ENCODE results near the gene CERK.
A peak's percentile ranks its signal among the peaks of the same experiment; 100 is the strongest.
"Not testable (repeated sequence)": the region's sequence is repeated elsewhere in the genome, so short reads cannot be mapped to it uniquely, and the experiment has no call there.

CERK gene

DNA sequence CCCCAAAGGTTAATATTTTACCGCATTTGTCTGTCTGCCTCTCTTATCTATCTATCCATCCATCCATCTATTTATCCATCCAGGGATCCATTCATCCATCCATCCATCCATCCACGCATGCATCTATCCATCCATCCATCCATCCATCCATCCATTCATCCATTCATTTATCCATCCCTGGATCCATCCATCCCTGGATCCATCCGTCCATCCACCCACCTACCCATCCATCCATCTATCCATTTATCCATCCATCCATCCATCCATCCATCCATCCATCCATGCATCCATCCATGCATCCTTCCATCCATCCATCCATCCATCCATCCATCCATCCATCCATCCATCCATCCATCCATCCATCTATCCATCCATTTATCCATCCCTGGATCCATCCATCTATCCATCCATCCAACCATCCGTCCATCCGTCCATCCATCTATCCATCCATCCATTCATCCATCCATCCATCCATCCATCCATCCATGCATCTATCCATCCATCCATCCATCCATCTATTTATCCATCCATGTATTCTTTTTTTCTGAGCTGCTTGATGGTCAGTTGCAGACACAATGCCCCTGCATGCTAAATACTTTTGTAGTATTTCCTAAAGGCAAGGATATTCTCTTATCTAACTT lies 95.1 kb downstream of the CERK start:
- H3K27ac ChIP-seq (ENCODE audit: extremely low read depth, low read depth, low read length); H3K9me3 ChIP-seq (ENCODE audit: control insufficient read depth, insufficient read depth, low read depth, low read length); H3K4me3 ChIP-seq (ENCODE audit: low read depth, low read length); POLR2A ChIA-PET; H3K4me1 ChIP-seq (ENCODE audit: control insufficient read depth, insufficient read depth, low read length); H3K36me3 ChIP-seq (ENCODE audit: control insufficient read depth in 2 of 2, insufficient read depth in 1 of 2, low read length in 2 of 2): not testable (repeated sequence)
- TF ChIP-seq ZBTB17 (tag by site-specific recombination; IDR thresholded peaks at IDR 0.05), result peak; percentile 94
- TF ChIP-seq ZNF366 (tag by site-specific recombination; conservative IDR thresholded peaks at IDR 0.05), result peak; percentile 94
- CTCF ChIA-PET, result interaction anchor here (0.7 kb wide), 1 partner anchor 347 kb away, joined by 4 read pairs; no protein-coding TSS in a partner anchor

DNA sequence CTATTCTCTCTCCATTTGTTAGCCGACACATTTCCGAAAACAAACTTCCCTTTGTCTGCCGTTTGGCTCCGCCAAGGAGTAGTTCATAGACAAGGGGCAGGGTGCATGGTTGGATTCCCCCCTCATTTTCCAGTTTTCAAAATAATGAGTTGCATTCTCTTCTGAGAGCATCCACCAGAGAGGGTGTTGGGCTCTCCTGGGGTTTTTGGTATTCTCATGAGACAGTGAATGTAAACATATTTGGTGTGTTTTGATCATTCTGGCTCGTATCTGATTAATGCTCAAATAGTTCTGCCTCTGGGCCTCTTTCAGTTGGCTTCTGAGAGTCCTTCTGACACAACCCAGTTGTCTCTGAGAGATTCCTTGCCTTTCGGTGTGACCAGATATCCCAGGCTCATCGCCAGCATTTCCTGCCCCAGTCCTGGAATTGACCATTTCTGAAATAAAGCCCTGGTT lies 96.2 kb downstream of the CERK start:
- Histone ChIP-seq H3K4me1 (ENCODE audit: control insufficient read depth, insufficient read depth, low read length) (no peaks in the 10 kb centered on the region), H3K4me3 (ENCODE audit: low read depth, low read length) (no peak overlapping the region), H3K27ac (ENCODE audit: extremely low read depth, low read depth, low read length) (no peak overlapping the region), H3K9me3 (ENCODE audit: control insufficient read depth, insufficient read depth, low read depth, low read length) (no peaks in the 10 kb centered on the region), H3K36me3 (ENCODE audit: control insufficient read depth in 2 of 2, insufficient read depth in 1 of 2, low read length in 2 of 2) (peaks cover 0 to 11% of the 10 kb centered on the region in 2 experiments; a peak in 1 of 3 replicates)
- TF ChIP-seq, protein P1, sequence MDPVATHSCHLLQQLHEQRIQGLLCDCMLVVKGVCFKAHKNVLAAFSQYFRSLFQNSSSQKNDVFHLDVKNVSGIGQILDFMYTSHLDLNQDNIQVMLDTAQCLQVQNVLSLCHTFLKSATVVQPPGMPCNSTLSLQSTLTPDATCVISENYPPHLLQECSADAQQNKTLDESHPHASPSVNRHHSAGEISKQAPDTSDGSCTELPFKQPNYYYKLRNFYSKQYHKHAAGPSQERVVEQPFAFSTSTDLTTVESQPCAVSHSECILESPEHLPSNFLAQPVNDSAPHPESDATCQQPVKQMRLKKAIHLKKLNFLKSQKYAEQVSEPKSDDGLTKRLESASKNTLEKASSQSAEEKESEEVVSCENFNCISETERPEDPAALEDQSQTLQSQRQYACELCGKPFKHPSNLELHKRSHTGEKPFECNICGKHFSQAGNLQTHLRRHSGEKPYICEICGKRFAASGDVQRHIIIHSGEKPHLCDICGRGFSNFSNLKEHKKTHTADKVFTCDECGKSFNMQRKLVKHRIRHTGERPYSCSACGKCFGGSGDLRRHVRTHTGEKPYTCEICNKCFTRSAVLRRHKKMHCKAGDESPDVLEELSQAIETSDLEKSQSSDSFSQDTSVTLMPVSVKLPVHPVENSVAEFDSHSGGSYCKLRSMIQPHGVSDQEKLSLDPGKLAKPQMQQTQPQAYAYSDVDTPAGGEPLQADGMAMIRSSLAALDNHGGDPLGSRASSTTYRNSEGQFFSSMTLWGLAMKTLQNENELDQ (tag by site-specific recombination; IDR thresholded peaks at IDR 0.05; ENCODE audit: low read depth), result no peak
- TF ChIP-seq ZNF311 (tag by site-specific recombination; IDR thresholded peaks at IDR 0.05; ENCODE audit: borderline replicate concordance) (no peak), ZNF670 (tag by site-specific recombination; IDR thresholded peaks at IDR 0.05; ENCODE audit: low read depth) (no peak), WT1 (tag by site-specific recombination; IDR thresholded peaks at IDR 0.05) (no peak), ZNF394 (tag by site-specific recombination; IDR thresholded peaks at IDR 0.05; ENCODE audit: borderline replicate concordance) (no peak), ZNF155 (tag by site-specific recombination; IDR thresholded peaks at IDR 0.05) (no peak), KLF8 (tag by site-specific recombination; IDR thresholded peaks at IDR 0.05) (no peak), KLF9 (tag by site-specific recombination; IDR thresholded peaks at IDR 0.05; ENCODE audit: low read depth) (no peak), ZNF514 (tag by site-specific recombination; IDR thresholded peaks at IDR 0.05) (no peak), GLIS2 (tag by site-specific recombination; IDR thresholded peaks at IDR 0.05) (no peak), ZNF175 (tag by site-specific recombination; IDR thresholded peaks at IDR 0.05) (no peak), ZNF184 (tag by site-specific recombination; IDR thresholded peaks at IDR 0.05) (no peak)
- TF ChIP-seq, protein P2, sequence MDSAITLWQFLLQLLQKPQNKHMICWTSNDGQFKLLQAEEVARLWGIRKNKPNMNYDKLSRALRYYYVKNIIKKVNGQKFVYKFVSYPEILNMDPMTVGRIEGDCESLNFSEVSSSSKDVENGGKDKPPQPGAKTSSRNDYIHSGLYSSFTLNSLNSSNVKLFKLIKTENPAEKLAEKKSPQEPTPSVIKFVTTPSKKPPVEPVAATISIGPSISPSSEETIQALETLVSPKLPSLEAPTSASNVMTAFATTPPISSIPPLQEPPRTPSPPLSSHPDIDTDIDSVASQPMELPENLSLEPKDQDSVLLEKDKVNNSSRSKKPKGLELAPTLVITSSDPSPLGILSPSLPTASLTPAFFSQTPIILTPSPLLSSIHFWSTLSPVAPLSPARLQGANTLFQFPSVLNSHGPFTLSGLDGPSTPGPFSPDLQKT (IDR thresholded peaks at IDR 0.05; ENCODE audit: borderline replicate concordance, low read depth, low read length), result no peak
- TF ChIP-seq, protein P3, sequence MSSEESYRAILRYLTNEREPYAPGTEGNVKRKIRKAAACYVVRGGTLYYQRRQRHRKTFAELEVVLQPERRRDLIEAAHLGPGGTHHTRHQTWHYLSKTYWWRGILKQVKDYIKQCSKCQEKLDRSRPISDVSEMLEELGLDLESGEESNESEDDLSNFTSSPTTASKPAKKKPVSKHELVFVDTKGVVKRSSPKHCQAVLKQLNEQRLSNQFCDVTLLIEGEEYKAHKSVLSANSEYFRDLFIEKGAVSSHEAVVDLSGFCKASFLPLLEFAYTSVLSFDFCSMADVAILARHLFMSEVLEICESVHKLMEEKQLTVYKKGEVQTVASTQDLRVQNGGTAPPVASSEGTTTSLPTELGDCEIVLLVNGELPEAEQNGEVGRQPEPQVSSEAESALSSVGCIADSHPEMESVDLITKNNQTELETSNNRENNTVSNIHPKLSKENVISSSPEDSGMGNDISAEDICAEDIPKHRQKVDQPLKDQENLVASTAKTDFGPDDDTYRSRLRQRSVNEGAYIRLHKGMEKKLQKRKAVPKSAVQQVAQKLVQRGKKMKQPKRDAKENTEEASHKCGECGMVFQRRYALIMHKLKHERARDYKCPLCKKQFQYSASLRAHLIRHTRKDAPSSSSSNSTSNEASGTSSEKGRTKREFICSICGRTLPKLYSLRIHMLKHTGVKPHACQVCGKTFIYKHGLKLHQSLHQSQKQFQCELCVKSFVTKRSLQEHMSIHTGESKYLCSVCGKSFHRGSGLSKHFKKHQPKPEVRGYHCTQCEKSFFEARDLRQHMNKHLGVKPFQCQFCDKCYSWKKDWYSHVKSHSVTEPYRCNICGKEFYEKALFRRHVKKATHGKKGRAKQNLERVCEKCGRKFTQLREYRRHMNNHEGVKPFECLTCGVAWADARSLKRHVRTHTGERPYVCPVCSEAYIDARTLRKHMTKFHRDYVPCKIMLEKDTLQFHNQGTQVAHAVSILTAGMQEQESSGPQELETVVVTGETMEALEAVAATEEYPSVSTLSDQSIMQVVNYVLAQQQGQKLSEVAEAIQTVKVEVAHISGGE (tag by site-specific recombination; conservative IDR thresholded peaks at IDR 0.05; ENCODE audit: low read depth), result no peak
- TF ChIP-seq, protein P4, sequence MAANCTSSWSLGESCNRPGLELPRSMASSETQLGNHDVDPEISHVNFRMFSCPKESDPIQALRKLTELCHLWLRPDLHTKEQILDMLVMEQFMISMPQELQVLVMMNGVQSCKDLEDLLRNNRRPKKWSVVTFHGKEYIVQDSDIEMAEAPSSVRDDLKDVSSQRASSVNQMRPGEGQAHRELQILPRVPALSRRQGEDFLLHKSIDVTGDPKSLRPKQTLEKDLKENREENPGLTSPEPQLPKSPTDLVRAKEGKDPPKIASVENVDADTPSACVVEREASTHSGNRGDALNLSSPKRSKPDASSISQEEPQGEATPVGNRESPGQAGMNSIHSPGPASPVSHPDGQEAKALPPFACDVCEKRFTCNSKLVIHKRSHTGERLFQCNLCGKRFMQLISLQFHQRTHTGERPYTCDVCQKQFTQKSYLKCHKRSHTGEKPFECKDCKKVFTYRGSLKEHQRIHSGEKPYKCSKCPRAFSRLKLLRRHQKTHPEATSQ (tag by site-specific recombination; IDR thresholded peaks at IDR 0.05), result no peak
- TF ChIP-seq, protein P5, sequence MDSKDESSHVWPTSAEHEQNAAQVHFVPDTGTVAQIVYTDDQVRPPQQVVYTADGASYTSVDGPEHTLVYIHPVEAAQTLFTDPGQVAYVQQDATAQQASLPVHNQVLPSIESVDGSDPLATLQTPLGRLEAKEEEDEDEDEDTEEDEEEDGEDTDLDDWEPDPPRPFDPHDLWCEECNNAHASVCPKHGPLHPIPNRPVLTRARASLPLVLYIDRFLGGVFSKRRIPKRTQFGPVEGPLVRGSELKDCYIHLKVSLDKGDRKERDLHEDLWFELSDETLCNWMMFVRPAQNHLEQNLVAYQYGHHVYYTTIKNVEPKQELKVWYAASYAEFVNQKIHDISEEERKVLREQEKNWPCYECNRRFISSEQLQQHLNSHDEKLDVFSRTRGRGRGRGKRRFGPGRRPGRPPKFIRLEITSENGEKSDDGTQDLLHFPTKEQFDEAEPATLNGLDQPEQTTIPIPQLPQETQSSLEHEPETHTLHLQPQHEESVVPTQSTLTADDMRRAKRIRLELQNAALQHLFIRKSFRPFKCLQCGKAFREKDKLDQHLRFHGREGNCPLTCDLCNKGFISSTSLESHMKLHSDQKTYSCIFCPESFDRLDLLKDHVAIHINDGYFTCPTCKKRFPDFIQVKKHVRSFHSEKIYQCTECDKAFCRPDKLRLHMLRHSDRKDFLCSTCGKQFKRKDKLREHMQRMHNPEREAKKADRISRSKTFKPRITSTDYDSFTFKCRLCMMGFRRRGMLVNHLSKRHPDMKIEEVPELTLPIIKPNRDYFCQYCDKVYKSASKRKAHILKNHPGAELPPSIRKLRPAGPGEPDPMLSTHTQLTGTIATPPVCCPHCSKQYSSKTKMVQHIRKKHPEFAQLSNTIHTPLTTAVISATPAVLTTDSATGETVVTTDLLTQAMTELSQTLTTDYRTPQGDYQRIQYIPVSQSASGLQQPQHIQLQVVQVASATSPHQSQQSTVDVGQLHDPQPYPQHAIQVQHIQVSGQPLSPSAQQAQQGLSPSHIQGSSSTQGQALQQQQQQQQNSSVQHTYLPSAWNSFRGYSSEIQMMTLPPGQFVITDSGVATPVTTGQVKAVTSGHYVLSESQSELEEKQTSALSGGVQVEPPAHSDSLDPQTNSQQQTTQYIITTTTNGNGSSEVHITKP (tag by site-specific recombination; IDR thresholded peaks at IDR 0.05), result no peak
- POLR2A ChIA-PET, result no interaction called here
- CTCF ChIA-PET, result no interaction called here

All from HEK293 (cell line).